NK-92 treated with Interleukin-12 subunit alpha and Interleukin-12 subunit beta, amount 100 ng/mL, for 24 hours (cell line): ENCODE results near the gene TPD52L1.

Source experiments
- DNase-seq: peaks from one replicate; lab custom pipeline; 2025; lab: John Stamatoyannopoulos, UW

TPD52L1 gene

DNA sequence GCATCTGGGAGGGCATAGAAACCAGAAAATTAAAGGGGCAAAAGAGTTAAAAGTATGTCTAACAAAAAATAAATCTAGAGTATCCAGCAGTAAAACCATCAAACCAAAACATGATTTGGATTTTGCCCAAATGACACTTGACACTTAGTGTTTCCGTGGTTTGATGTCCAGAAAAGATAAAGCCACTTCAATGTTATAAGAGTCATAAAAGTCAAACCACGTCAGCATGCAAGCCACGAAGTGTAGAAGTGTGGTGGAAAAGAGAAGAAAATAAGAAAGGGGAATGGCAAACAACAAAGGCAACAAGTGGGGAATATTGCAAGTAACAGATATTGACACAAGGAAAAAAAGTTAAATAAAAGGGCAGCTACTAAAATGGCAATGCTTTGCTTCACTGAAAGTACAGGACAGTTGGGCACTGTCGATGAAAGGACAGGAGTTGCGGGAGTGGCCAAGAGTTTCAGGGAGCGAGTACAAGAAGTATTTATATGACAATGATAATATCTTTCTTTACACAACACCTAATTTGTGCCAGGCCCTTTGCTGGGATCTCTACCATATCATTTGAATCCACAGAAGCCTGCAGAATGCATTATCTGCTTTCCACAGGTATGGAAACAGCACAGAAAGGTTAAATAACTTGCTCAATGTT is 154.5 kb downstream of the TPD52L1 start:
- DNase-seq: no peak

DNA sequence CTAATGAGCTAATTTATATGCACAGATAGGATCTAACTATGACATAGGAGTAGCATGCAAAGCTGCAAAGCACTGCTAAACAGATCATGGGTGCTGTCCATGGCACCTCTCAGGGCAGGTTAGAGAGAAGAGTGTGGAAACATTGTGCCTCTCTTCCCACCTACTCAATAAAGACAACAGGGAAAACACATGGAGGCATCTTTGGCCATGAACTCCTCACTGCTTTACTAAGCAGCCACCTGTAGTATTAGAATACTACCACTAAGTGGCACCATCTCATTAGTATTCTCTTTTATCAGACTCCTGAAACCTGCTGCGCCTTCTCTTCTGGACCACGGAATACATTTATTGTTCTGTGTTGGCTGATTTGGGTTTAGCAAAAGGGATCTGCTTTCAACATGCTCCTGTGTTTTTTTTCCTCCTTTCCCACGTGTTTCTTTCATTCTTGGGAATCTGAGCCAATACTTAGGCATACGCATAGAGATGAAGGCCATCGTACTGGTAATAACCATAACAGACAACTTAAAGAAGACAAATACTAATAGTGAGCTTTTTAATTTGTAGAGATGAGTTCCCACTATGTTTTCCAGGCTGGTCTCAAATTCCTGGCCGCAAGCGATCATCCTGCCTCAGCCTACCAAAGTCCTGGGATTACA is 157.5 kb downstream of the TPD52L1 start:
- DNase-seq: no peak

DNA sequence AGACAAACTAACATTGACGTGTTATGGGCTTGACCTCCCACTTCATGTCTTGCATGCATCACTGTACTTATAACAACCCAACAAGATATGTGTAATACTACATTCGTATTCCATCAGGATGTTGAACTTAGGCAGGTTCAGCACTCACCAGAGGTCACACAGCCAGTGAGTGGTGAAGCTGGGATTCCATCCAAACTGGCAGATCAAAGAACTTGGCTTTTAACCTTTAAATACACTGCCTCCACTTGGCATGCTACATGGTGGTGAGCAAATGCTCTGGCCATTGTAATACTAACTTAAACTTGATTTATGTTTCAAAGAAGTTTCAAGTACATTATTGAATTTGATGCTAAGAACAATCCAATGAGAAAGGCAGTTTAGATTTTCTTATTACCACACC is 158.9 kb downstream of the TPD52L1 start:
- no peak for DNase-seq

DNA sequence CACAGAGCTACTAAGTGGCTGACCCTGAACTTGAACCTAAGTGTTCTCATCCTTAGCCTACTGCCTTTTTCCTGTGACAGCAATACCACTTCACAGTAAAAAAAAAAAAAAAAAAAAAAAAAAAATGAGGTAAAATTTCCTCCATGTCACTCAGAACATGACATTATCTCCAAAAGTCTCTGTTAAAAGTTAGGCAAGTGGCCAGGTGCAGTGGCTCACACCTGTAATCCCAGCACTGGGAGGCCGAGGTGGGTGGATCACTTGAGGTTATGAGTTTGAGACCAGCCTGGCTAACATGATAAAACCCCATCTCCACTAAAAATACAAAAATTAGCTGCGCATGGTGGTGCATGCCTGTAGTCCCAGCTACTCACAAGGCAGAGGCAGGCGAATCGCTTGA is 159.4 kb downstream of the TPD52L1 start:
- DNase-seq: no peak
